ENCODE data around the gene CCL3.

Gene CCL3

GRCh38 chr17:36135465-36135864 is 45.5 kb upstream of the CCL3 start:
- Histone ChIP-seq H4K20me1 (ENCODE audit: control insufficient read depth, insufficient read depth, low read depth, low read length) (no peaks in the 10 kb centered on the region), H3K27me3 (ENCODE audit: control insufficient read depth, low read length) (peaks cover 53% of the 10 kb centered on the region), H3K4me3 (ENCODE audit: low read length) (no peak overlapping the region), H3F3A (ENCODE audit: control insufficient read depth, insufficient read depth) (no peaks in the 10 kb centered on the region), H3K79me2 (ENCODE audit: control insufficient read depth, low read length) (no peaks in the 10 kb centered on the region), H3K4me1 (ENCODE audit: control insufficient read depth, low read length) (peaks cover 4% of the 10 kb centered on the region), H3K4me2 (ENCODE audit: low read length) (no peak overlapping the region), H3K9me3 (ENCODE audit: control insufficient read depth, insufficient read depth, low read length) (no peaks in the 10 kb centered on the region), H3K9me2 (replicated peaks; ENCODE audit: control insufficient read depth, low read length) (no peaks in the 10 kb centered on the region), H3K36me3 (ENCODE audit: control insufficient read depth, low read length) (no peaks in the 10 kb centered on the region), H3K27ac (ENCODE audit: low read depth, low read length) (no peak overlapping the region)
- TF ChIP-seq CTCF (IDR thresholded peaks at IDR 0.05; ENCODE audit: low read depth, low read length, poor library complexity, severe bottlenecking) = no peak

- no peaks in the 10 kb centered on the region for H3K36me3 ChIP-seq (ENCODE audit: control insufficient read depth, low read length)
- no peaks in the 10 kb centered on the region for H3K79me2 ChIP-seq (ENCODE audit: control insufficient read depth, low read length)
- H3K27ac ChIP-seq (ENCODE audit: low read depth, low read length) = no peak overlapping the region
- TF ChIP-seq EZH2phosphoT487 (IDR thresholded peaks at IDR 0.05; ENCODE audit: borderline replicate concordance, low read length) (no peak), CTCF (IDR thresholded peaks at IDR 0.05; ENCODE audit: low read depth, low read length, poor library complexity, severe bottlenecking) (no peak)
- peaks cover 7% of the 10 kb centered on the region for H3K4me1 ChIP-seq (ENCODE audit: control insufficient read depth, low read length)
- no peaks in the 10 kb centered on the region for H3K9me2 ChIP-seq (replicated peaks; ENCODE audit: control insufficient read depth, low read length)
- H3K9me3 ChIP-seq (ENCODE audit: control insufficient read depth, insufficient read depth, low read length) = no peaks in the 10 kb centered on the region
- H3F3A ChIP-seq (ENCODE audit: control insufficient read depth, insufficient read depth) = no peaks in the 10 kb centered on the region
- H3K4me3 ChIP-seq (ENCODE audit: low read length) = no peak overlapping the region
- peaks cover 71% of the 10 kb centered on the region for H3K27me3 ChIP-seq (ENCODE audit: control insufficient read depth, low read length)
- H4K20me1 ChIP-seq (ENCODE audit: control insufficient read depth, insufficient read depth, low read depth, low read length) = no peaks in the 10 kb centered on the region; the same call in 1 of the 2 replicates
- no peak overlapping the region for H3K4me2 ChIP-seq (ENCODE audit: low read length)
Observed at GRCh38 chr17:36133602-36134236, 43.8 kb upstream of the CCL3 start.

- Histone ChIP-seq H3K4me1 (ENCODE audit: control insufficient read depth, low read length) (peaks cover 20% of the 10 kb centered on the region), H3K27ac (ENCODE audit: low read depth, low read length) (no peak overlapping the region), H3K4me3 (ENCODE audit: low read length) (no peak overlapping the region), H4K20me1 (ENCODE audit: control insufficient read depth, insufficient read depth, low read depth, low read length) (no peaks in the 10 kb centered on the region; the same call in 1 of the 2 replicates), H3K36me3 (ENCODE audit: control insufficient read depth, low read length) (no peaks in the 10 kb centered on the region), H3K79me2 (ENCODE audit: control insufficient read depth, low read length) (no peaks in the 10 kb centered on the region), H3K9me2 (replicated peaks; ENCODE audit: control insufficient read depth, low read length) (no peaks in the 10 kb centered on the region), H3K9me3 (ENCODE audit: control insufficient read depth, insufficient read depth, low read length) (no peaks in the 10 kb centered on the region), H3K27me3 (ENCODE audit: control insufficient read depth, low read length) (peaks cover 71% of the 10 kb centered on the region), H3K4me2 (ENCODE audit: low read length) (no peak overlapping the region), H3F3A (ENCODE audit: control insufficient read depth, insufficient read depth) (peaks cover 6% of the 10 kb centered on the region; the same call in 1 of the 2 replicates)
- no peak for TF ChIP-seq EZH2phosphoT487 (IDR thresholded peaks at IDR 0.05; ENCODE audit: borderline replicate concordance, low read length)
- TF ChIP-seq CTCF (IDR thresholded peaks at IDR 0.05; ENCODE audit: low read depth, low read length, poor library complexity, severe bottlenecking) = no peak
Observed at GRCh38 chr17:36132421-36132831, 42.5 kb upstream of the CCL3 start.

All from DOHH2 (cell line).